Stimulated activated CD8-positive, alpha-beta memory T cell treated with anti-CD3 and anti-CD28 coated beads, Interleukin-15, amount 100 ng/mL, for 48 hours (primary cell): ENCODE measurements around the gene RAPGEFL1.
"Not testable (repeated sequence)": the region's sequence is repeated elsewhere in the genome, so short reads cannot be mapped to it uniquely, and the experiment has no call there.

Source experiments
- DNase-seq, 2 donors: peaks; one replicate each; pipeline ENCODE4 v3.0.0-alpha.2; 2020; ENCODE audit warnings: low read depth in 2 of 2

The RAPGEFL1 gene

DNA sequence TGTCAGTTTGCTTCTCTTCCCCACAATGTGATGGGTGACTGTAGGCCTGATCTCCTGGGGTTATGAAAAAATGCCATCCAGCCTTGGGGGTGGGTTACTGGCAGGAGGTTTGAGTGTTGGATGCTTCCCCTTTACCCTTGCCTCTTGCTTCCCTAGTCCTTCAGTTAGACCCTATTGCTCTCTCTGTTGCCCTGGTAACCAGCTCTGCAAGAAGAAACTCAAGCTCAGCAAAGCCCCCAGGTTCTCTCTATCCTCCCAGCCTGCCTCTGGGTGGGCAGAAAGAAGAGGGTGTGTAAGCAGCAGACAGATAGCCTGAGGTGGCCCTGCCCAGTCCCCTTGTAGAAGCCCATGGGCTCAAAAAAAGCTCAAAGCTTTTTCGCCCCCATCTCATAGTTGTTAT, 2.8 kb upstream of the RAPGEFL1 start:
- DNase-seq: no peak

DNA sequence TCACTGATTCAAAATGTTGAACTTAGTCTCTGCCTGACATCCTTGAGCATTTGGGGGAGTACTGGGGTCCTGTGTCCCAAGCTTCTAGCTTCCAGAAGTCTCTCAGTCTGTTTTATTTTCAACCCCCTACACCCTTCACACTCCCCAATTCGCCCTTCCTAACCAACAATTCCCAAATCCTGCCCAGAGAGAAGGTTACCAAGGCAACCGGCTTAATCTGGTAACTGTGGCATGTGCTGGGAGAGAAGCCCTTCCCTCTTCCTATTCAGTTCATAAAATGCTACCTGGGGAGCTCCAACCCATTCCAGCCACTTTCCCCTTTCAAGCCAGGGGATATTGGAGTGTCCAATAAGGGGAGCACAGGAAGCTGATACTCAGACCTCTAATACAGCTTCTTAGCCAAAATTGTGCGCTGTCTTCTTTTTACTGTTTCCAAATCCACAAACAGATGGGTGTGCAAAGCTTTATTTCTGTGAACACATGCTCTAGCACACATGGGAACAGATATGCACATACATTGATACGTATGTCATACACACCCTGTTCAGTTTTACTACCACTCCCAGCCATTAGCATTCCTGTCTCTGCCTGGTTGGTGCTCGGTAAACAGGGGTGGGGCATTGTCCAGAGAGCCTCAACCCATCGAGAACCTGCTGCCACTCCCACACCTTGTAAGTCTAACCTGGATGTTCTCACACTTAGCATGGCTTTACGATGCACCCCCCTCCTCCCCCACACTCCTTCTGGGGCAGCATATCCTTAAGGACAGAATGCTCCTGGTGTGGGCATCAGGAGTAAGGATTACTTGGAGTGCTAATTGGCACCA, 1.1 kb upstream of the RAPGEFL1 start:
- no peak for DNase-seq

DNA sequence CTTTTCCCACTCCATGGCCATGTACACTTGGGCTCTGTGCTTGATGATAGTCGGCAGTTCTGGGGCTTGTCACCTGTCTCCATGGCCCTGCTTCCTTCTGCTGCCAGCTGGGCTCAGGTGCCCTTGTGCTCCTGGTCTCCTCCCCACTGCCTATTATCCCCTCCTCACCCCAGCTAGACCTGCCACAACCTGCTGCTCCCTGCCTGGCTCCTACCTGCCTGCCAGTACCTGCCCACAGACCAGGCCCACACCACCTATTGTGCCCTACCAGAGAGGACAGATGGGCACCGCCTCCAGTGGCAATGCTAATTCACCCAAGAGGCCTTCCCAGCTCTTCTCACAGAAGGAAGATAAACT, 538 bp upstream of the RAPGEFL1 start:
- DNase-seq: no peak

DNA sequence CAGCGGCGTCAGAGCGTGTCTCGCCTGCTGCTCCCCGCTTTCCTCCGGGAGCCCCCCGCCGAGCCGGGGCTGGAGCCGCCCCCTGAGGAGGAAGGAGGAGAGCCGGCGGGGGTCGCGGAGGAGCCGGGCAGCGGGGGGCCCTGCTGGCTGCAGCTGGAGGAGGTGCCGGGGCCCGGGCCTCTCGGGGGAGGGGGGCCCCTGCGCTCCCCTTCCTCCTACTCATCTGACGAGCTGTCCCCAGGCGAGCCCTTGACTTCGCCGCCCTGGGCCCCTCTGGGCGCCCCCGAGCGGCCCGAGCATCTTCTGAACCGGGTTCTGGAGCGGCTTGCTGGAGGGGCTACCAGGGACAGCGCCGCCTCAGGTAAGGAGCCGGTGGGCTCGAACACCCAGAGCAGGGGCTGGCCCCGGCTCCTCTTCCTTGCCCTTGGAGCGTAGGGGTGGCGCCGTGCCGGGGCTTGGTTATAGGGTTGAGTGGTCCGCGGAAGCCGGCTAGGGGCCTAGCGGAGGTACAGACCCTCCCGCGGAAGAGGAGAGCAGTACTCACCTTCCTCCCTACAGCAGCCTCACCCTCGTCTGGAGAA, 841 bp downstream of the RAPGEFL1 start:
- no peak for DNase-seq

DNA sequence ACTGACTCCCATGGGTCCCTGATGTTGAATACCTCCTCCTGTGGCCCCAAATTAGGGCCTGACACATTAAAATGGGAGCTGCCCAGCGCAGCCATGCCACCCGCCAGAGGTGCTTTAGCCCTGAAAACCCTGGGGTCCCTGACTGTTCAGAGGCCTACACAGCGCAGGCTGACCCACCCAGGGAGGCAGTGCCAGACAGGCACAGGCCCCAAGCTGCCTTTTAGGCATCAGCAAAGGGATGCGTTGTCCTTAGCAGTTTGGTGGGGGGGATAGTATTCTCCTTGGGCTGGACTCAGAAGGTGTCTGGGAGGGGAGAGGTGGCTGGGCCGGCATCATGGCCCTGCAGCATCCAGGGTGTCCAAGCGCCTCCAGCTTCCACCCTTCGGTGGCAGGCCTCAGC, 1.4 kb downstream of the RAPGEFL1 start:
- DNase-seq: no peak

DNA sequence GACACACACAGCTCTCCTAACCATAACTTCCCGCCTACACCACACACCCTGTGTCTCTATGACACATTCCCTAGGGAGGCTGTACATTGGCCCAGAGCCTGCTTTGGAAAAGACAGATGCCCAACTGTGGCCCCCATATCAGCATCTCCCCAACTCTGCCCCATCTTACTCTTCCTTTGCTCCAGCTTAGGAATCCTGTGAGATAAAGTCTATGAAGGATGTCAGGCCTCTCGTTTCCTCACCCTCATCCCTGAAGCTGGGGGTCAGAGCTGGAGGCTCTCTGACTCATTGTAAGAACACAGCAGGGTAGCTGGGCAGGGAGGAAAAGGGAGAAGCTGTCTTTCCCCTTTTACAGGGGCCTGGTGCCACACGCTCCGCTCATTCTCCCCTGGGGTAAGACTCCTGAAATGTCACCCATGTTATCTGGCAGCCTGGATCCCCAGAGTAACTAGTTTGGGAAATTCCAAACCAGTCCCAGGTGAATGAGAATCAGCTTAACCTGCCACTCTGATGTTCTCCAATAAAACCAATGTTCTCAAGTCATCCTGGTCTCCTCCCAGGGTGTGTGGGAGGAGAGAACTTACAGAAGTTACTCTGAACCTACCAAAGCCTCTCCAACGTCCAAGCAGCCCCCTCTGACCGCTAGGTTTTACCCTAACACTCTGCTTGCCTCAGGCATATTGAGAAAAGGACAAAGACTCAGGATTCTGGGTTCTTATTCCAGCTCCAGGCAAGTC, 2.8 kb downstream of the RAPGEFL1 start:
- no peak for DNase-seq

DNA sequence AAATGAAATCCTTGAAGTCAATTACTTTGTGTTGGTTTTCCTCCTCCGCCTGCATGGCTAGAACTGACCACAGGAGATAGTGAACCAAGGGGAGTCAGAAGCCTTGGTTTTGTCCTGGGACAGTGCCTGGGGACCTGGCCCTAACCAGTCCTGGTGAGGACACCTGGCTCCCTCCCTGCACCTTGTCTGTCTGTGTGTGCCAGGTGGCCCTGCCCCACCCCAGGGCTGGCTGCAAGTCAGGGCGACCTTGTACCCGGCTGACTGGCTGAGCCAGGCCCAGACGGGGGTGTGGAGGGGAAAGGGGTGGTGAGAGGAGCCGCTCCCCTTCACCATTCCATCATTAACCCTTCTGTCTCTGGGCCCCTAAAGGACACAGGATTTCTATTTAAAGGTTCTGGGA, 3.4 kb downstream of the RAPGEFL1 start:
- no peak for DNase-seq

DNA sequence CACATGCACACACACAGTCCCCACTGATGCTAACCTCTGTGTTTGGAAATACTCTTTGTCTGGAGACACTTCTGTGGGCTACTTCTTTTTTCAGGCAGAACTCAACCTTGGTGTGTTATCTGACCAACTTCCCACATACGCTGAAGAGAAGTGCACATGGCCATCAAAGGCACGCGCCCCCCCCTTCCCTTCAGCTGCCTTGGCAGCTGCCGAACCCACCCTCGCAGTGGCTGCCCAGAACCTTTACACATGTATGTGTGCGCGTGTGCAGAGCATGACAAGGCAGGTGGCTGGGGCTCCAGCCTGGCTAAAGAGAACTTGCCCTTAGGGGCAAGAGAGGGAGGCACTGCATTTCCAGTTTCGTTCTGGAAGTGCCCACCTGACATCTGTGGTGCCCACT, 3.9 kb downstream of the RAPGEFL1 start:
- DNase-seq: no peak

DNA sequence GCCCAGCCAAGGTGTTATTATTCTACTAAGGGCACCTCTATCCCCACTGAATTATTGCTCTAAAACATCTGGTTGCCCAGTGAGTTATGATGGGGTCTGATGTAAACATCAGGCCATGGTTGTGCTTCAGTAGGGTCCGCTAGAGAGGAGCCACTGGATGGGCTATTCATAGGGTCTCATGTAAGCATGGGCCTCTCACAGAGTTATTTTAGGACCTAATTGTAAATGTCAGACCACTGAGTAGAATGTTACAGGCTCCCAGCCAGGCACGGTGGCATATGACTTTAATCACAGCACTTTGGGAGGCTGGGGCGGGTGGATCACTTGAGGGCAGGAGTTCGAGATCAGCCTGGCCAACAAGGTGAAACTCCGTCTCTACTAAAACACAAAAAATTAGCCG, 5.3 kb downstream of the RAPGEFL1 start:
- DNase-seq: no peak

DNA sequence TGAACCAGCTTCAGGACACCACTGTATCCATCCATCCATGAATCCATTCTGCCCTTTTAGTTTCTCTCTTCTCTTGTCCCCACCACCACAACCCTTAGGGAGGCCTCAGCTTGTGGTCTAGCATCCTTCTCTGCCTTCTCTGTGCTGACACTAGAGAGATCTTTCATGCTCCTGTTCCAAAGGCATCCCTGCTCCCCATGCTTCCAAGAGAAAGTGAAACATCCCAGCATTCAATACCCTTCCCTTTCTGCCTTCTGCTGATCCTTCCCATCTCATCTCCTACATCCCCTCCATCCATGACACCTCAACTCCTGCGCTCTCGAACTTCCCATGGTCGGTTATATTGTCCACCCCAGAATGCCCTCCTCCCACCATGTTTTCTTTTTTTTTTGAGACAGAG, 10.0 kb downstream of the RAPGEFL1 start:
- no peak for DNase-seq

DNA sequence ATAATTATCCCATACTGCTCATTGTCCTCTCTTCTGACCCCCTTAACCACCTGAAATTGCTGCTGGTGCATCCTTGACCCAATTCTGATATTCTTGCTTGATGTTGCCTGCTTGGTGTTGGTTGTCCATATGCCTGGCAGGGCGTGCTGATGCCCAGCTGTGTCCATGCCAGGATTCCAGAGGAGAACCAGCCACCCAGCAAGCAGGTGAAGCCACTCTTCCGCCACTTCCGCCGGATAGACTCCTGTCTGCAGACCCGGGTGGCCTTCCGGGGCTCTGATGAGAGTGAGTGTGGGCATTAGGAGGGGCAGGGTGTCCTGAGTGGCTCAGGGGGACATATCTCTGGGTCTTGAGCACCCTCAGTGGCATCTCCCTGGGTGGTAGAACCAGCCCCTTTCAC, 11.4 kb downstream of the RAPGEFL1 start:
- DNase-seq: no peak

DNA sequence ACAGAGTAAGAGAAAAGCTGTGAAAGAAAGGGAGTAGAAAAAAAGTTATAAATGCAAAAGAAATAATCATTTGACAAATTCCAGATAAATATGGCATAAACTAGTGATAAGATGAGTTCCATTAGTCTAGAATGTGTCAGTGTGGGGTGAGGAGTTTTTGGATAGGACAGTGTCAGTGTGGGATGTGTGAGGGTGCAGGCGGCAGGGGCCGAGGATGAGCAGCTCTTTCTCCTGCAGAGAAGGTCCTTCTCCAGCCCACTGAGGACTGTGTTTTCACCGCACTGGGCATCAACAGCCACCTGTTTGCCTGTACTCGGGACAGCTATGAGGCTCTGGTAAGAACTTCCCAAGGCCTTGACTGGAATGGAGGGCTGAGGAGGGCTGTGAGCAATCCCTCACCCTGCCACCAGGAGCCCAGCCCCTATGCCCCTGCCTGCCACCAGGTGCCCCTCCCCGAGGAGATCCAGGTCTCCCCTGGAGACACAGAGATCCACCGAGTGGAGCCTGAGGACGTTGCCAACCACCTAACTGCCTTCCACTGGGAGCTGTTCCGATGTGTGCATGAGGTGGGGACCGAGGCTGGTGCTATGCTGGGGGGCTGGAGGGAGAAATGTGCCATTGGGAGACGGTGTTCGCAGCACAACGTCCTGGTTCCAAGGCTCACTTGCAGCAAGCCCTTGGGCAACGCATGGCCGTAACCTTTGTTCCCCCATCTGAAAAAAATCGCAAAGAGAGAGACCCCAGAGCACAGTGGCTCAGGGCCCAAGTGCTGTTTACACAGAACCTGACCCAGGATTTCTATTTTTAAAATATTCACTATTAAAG, 13.1 kb downstream of the RAPGEFL1 start:
- peak in 1 of 2 donors; percentile 21 for DNase-seq

DNA sequence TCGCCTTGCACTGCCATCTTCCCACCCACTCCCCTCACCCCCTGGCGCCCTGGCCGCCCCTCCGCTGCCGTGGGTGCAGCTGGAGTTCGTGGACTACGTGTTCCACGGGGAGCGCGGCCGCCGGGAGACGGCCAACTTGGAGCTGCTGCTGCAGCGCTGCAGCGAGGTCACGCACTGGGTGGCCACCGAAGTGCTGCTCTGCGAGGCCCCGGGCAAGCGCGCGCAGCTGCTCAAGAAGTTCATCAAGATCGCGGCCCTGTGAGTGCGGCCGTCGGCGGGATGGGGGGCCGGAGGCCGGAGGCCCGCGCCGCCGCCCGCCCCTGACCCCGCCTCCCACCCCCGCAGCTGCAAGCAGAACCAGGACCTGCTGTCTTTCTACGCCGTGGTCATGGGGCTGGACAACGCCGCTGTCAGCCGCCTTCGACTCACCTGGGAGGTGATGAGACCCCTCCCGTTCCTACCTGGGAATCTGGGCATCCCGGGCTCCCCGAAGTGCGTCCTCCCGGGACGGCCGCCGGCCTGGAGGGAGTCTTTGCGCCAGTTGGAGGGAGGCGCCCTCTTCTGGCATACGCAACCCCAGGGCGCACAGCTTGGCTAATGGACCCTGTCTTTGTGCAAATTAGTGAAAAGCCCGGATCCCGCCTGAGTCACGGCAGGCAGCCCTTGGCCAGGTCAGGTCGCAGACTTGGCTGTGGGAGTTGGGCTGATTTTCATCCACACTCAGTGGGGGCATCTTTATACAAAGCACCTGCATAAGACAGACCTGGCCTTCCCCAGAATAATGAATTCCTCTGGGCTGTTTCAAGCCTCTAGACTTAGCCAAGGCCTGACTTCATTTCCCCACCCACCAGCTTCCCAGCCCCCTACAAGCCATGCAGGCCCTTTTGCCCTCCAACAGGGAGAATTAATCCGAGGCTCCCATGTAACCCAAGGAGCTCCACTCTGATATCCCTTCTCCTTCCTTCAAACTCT, 14.3 kb downstream of the RAPGEFL1 start:
- DNase-seq: peak; percentile 48 to 51

DNA sequence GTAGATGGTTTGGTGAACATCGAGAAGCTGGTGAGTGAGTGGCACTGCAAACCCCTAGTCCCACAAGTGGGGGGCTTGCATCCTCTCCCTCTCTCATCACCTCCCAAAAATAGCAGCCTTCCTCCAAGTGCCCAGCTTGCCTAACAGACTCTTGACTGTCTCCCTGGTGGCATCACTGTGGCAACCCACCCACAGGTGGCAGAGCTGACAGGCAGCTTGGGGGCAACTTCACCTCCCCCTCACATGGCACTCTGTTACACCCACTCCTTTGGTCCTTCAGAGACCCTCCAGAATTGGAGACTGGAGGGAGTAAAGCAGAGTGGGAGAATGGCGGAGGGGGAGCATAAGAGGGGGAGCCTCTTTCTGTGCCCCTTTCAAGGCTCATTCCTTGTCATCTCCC, 15.7 kb downstream of the RAPGEFL1 start:
- no peak for DNase-seq

DNA sequence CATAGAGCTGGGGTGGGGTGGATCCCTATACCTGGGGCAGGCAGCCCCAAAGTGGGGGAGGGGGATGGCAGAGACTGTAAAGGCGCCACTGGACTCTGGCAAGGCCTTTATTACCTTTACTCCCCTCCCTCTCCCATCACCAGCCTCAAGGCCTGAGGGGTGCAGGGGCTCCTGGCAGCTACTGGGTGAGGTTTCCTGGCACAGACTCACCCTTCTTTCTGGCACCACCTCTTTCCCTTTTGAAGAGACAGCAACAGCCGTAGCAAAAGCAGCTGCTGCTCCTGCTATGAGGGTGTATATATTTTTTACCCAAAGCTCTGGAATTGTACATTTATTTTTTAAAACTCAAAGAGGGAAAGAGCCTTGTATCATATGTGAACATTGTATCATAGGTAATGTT, 17.6 kb downstream of the RAPGEFL1 start:
- DNase-seq: no peak

DNA sequence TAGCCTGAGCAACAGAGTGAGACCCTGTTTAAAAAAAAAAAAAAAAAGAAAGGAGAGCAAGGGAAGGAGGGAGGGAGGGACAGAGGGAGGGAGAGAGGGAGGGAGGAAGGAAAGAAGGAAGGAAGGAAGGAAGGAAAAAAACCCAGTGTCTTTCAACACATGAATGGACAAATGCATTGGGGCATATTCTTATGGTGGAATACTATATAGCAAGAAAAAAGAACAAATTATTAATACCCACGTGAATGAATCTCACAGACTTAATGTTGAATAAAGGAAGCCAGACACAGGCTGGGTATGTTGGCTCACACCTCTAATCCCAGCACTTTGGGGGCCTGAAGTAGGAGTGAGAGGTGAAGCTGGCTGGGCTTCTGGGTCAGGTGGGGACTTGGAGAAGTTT, 20.3 kb downstream of the RAPGEFL1 start:
- DNase-seq: no peak

DNA sequence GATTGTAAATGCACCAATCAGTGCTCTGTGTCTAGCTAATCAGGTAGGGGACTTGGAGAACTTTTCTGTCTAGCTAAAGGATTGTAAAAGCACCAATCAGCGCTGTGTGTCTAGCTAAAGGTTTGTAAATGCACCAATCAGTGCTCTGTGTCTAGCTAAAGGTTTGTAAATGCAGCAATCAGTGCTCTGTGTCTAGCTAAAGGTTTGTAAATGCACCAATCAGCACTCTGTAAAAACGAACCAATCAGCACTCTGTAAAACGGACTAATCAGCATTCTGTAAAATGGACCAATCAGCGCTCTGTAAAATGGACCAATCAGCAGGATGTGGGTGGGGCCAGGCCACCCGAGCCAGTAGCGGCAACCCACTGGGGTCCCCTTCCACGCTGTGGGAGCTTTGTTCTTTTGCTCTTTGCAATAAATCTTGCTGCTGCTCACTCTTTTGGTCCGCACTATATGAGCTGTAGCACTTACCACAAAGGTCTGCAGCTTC, 20.7 kb downstream of the RAPGEFL1 start:
- DNase-seq: peak in 1 of 2 donors; percentile 18

DNA sequence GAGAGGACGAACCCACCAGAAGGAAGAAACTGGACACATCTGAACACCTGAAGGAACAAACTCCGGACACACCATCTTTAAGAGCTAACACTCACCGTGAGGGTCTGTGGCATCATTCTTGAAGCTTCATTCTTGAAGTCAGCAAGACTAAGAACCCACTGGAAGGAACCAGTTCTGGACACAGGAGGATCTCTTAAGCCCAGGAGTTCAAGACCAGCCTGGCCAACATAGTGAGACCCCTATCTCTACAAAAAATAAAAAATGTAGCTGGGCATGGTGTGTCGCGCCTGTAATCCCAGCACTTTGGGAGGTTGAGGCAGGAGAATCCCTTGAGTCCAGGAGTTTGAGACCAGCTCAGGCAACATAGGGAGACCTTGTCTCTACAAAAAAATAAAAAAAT, 21.3 kb downstream of the RAPGEFL1 start:
- DNase-seq: no peak

DNA sequence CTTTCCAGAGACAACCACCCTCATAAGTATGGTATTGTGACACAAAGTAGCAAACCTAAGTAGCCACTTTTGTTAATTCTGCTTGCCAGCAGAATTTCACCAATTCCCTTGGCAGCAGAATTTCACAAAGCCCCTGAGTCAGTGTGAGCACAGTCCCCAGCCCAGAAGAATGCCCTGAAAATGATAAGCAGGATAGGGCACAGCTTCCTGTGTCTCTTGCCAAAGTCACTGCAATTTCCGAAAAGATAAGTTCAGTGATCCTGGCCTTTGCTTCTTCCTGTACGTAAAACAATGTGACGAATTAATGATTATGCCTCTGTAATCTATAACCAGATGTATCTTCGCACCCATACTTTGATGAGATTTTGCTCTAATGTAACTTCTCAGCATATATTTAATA, 25.9 kb downstream of the RAPGEFL1 start:
- DNase-seq: no peak

DNA sequence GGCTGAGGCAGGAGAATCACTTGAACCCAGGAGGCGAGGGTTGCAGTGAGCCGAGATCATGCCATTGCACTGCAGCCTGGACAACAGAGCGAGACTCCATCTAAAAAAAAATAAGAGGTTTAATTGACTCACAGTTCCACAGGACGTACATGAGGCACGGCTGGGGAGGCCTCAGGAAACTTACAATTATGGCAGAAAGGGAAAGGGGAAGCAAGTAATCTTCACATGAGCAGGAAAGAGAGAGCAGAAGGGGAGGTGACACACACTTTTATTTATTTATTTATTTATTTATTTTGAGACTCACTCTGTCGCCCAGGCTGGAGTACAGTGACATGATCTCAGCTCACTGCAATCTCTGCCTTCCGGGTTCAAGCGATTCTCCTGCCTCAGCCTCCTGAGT, 28.9 kb downstream of the RAPGEFL1 start:
- not testable (repeated sequence) for DNase-seq
